DOHH2 (cell line): ENCODE results near the gene FDCSP.
"Not testable (repeated sequence)": the region's sequence is repeated elsewhere in the genome, so short reads cannot be mapped to it uniquely, and the experiment has no call there.

Source experiments
- H3F3A ChIP-seq: fragments of 200-600 bp; sonication (generic), shearing (Covaris generic); 2 replicates; pipeline ENCODE4 v1.6.0; 2016; ENCODE audit warnings: antibody characterized with exemption, mild to moderate bottlenecking; ENCODE audit not compliant: control insufficient read depth, insufficient read depth
- H3K27ac ChIP-seq: fragments of 200-600 bp; sonication (generic); 2 replicates; pipeline ENCODE4 v1.5.1; 2014; ENCODE audit warnings: low read depth, mild to moderate bottlenecking, low read length, moderate library complexity
- H3K27me3 ChIP-seq: fragments of 200-600 bp; sonication (generic); 2 replicates; pipeline ENCODE4 v1.6.1; 2014; ENCODE audit warnings: mild to moderate bottlenecking, low read length, mixed read lengths; ENCODE audit not compliant: control insufficient read depth
- H3K36me3 ChIP-seq: fragments of 200-600 bp; sonication (generic); 2 replicates; pipeline ENCODE4 v1.6.1; 2014; ENCODE audit warnings: mild to moderate bottlenecking, low read length, moderate library complexity, mixed read lengths; ENCODE audit not compliant: control insufficient read depth
- H3K4me1 ChIP-seq: fragments of 200-600 bp; sonication (generic); 2 replicates; pipeline ENCODE4 v1.6.1; 2014; ENCODE audit warnings: mild to moderate bottlenecking, low read length, mixed read lengths; ENCODE audit not compliant: control insufficient read depth
- H3K4me2 ChIP-seq: fragments of 200-600 bp; sonication (generic); 2 replicates; pipeline ENCODE4 v1.6.0; 2014; ENCODE audit warnings: mild to moderate bottlenecking, low read length, moderate library complexity
- H3K4me3 ChIP-seq: fragments of 200-600 bp; sonication (generic); 2 replicates; pipeline ENCODE4 v1.5.1; 2014; ENCODE audit warnings: mild to moderate bottlenecking, low read length, mixed read lengths
- H3K79me2 ChIP-seq: fragments of 200-600 bp; sonication (generic); 2 replicates; pipeline ENCODE4 v1.6.1; 2014; ENCODE audit warnings: mild to moderate bottlenecking, low read length, mixed read lengths; ENCODE audit not compliant: control insufficient read depth
- H3K9me2 ChIP-seq: fragments of 200-600 bp; sonication (generic); replicated peaks from 2 replicates; pipeline ENCODE4 v1.6.1; 2014; ENCODE audit warnings: mild to moderate bottlenecking, low read length, mixed read lengths; ENCODE audit not compliant: control insufficient read depth
- H3K9me3 ChIP-seq: fragments of 200-600 bp; sonication (generic); 2 replicates; pipeline ENCODE4 v1.6.1; 2014; ENCODE audit warnings: antibody characterized with exemption, low read length, mixed read lengths; ENCODE audit not compliant: control insufficient read depth, insufficient read depth
- H4K20me1 ChIP-seq: fragments of 200-600 bp; sonication (generic); 2 replicates; pipeline ENCODE4 v1.6.0; 2014; ENCODE audit warnings: low read depth, mild to moderate bottlenecking, antibody characterized with exemption, low read length, moderate library complexity; ENCODE audit not compliant: control insufficient read depth, insufficient read depth
- EZH2phosphoT487 ChIP-seq: fragments of 200-600 bp; sonication (generic); IDR thresholded peaks from 2 replicates; pipeline ENCODE4 v1.6.1; 2017; ENCODE audit warnings: borderline replicate concordance, mild to moderate bottlenecking, antibody characterized with exemption, low read length, moderate library complexity, mixed read lengths
- TF ChIP-seq, protein P1 (sequence below): fragments of 200-600 bp; sonication (generic); IDR thresholded peaks from one replicate; pipeline ENCODE4 v1.5.1; 2014; ENCODE audit warnings: antibody characterized with exemption, mild to moderate bottlenecking, low read depth, low read length; ENCODE audit not compliant: poor library complexity, severe bottlenecking

The FDCSP gene

DNA sequence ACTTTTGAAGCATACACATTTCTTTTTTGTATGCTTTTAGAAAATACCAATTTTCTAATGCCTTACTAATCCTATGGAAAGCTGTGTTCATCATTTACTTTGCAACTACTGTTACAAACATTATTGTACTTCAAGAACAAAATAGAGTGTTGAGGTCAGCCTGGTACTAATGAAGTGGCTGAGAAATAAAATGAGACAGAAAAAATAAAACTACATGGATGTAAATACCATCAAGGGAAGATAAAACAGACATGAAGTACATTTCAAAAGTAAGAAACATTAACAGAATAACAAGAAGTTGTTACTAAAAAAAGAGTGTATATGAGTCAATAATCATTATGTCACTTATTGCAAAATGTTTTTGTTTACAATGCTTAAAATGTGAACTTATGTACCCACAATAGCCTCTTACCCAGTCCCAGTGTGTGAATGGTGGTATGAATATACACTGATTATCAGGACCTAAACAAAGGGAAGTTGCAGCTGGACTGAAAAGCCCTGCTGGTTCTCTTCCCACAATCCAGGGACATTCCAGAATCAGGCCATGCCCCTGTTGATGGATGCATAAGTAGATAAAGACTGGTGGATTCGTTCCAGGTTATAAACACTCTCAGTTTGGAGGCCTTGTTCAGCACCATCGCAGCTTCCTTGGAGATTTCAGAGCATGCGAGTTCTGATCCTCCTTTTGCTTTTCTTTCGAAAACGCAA is 14.1 kb downstream of the FDCSP start:
- H3F3A ChIP-seq, result no peaks in the 10 kb centered on the region
- no peaks in the 10 kb centered on the region for H3K4me1 ChIP-seq
- H3K9me2 ChIP-seq, result no peaks in the 10 kb centered on the region
- no peaks in the 10 kb centered on the region for H3K27me3 ChIP-seq
- H3K4me3 ChIP-seq, result no peak overlapping the region
- no peaks in the 10 kb centered on the region for H3K9me3 ChIP-seq
- H3K79me2 ChIP-seq, result no peaks in the 10 kb centered on the region
- no peaks in the 10 kb centered on the region for H4K20me1 ChIP-seq
- no peaks in the 10 kb centered on the region for H3K36me3 ChIP-seq
- H3K4me2 ChIP-seq, result no peak overlapping the region
- no peak overlapping the region for H3K27ac ChIP-seq
- TF ChIP-seq, protein P1, sequence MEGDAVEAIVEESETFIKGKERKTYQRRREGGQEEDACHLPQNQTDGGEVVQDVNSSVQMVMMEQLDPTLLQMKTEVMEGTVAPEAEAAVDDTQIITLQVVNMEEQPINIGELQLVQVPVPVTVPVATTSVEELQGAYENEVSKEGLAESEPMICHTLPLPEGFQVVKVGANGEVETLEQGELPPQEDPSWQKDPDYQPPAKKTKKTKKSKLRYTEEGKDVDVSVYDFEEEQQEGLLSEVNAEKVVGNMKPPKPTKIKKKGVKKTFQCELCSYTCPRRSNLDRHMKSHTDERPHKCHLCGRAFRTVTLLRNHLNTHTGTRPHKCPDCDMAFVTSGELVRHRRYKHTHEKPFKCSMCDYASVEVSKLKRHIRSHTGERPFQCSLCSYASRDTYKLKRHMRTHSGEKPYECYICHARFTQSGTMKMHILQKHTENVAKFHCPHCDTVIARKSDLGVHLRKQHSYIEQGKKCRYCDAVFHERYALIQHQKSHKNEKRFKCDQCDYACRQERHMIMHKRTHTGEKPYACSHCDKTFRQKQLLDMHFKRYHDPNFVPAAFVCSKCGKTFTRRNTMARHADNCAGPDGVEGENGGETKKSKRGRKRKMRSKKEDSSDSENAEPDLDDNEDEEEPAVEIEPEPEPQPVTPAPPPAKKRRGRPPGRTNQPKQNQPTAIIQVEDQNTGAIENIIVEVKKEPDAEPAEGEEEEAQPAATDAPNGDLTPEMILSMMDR, result no peak
- no peak for TF ChIP-seq EZH2phosphoT487

DNA sequence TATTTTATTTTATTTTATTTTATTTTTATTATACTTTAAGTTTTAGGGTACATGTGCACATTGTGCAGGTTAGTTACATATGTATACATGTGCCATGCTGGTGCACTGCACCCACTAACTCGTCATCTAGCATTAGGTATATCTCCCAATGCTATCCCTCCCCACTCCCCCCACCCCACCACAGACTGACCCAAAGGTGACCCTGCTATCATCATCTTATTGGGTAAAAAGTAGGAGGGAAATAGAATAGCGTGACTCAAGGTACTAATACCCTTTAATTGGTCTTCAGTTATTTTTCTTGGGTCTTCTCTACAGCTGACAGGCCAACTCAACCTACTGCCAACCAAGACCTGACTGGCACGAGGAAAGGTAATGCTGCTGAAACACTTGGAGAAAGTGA is 16.4 kb downstream of the FDCSP start, which contains the start of gene CSN3:
CSN3 (plus strand) TSS at position 301 of the 400 bp plus-strand sequence. CDS start 2,223 bp downstream, outside the sequence.
- H3K4me2 ChIP-seq, H3K79me2 ChIP-seq, H3F3A ChIP-seq, H3K9me2 ChIP-seq, H3K4me1 ChIP-seq, H3K36me3 ChIP-seq, H3K27me3 ChIP-seq, H3K27ac ChIP-seq, H3K9me3 ChIP-seq, H4K20me1 ChIP-seq, H3K4me3 ChIP-seq: not testable (repeated sequence)

DNA sequence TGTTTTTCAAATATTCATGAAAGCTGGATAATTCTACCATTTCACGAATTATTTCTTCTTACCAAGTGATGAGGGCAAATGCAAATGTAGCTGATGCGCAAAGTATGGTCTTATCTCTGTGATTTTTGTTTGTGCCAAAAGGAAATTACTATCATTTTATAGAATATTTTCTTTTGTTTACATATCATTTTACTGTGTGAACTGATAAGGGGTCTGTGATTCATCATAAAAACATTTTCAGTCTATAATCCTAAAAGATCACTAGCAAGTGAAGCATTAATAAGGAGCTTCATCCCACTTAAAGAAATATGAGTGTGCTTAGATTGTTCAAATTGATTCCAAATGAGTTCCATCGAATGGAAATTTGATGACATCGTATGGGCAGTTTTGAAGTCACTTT is 17.2 kb downstream of the FDCSP start:
- Histone ChIP-seq H3F3A (no peaks in the 10 kb centered on the region), H3K4me1 (peaks cover 5% of the 10 kb centered on the region), H3K79me2 (no peaks in the 10 kb centered on the region), H3K27ac (no peak overlapping the region), H3K4me3 (no peak overlapping the region), H3K27me3 (no peaks in the 10 kb centered on the region), H4K20me1 (no peaks in the 10 kb centered on the region), H3K9me3 (no peaks in the 10 kb centered on the region), H3K36me3 (no peaks in the 10 kb centered on the region), H3K9me2 (no peaks in the 10 kb centered on the region), H3K4me2 (no peak overlapping the region)
- no peak for TF ChIP-seq EZH2phosphoT487
- TF ChIP-seq, protein P1, result no peak

DNA sequence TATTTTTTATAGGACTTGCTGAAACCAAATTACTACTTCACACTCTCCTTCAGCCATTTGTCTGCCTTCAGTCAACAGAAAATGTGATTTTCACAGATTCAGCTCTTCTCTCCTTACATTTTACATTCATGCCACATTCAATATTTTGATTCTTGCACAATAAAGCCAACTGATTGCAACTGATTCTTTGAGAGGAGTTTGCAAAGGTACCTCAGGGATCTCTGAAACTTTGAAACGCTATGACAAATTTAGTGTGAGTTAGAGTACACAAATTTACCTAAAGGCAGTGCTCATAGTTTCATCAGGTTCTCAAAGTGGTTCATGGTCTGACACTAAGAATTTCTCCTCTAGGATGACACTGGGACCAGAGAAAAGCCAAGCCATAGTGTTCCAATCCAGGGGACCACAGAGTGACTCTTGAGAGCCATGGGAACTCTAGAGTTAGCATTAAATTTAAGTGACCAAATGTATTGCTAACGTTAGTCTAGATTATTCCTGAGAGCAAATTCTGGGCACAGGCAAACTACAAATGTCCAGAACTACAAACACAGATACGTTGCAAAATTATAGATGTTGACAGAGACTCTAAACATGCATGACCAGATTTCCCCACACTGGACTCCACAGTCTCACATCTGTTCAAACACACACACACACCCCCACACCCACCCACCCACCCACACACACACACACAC is 25.5 kb downstream of the FDCSP start:
- Histone ChIP-seq H3K27me3 (no peaks in the 10 kb centered on the region), H3K9me3 (0 out of 2 replicates have a peak, but pooled peaks cover 4% of the 10 kb centered on the region), H3K36me3 (no peaks in the 10 kb centered on the region), H3K27ac (no peak overlapping the region), H3K4me2 (no peak overlapping the region), H3K4me3 (no peak overlapping the region), H4K20me1 (no peaks in the 10 kb centered on the region), H3K4me1 (peaks cover 8% of the 10 kb centered on the region), H3K9me2 (no peaks in the 10 kb centered on the region), H3F3A (no peaks in the 10 kb centered on the region), H3K79me2 (no peaks in the 10 kb centered on the region)
- TF ChIP-seq EZH2phosphoT487, result no peak
- TF ChIP-seq, protein P1, result no peak
